Measurements from ENCODE around the gene XKR3. TPM values are rescaled to one million over a fixed set of nuclear protein-coding genes. Genes with fewer than 3 reads are reported as not detected.
"Not testable (repeated sequence)": the region's sequence is repeated elsewhere in the genome, so short reads cannot be mapped to it uniquely, and the experiment has no call there.

Gene XKR3
- total RNA-seq, 1 experiment from 2014 or later: not detected

GRCh38 chr22:16854631-16855030, 29.4 kb upstream of the XKR3 start:
- DNase-seq: no peak
- CTCF ChIA-PET: no interaction called here
- Histone ChIP-seq H3K9me2 (ENCODE audit: insufficient read depth) (no peaks in the 10 kb centered on the region), H3K4me2 (no peak overlapping the region), H2AFZ (no peak overlapping the region), H3K4me3 (no peak overlapping the region), H3K27me3 (ENCODE audit: insufficient read depth, low read depth) (no peaks in the 10 kb centered on the region), H4K20me1 (ENCODE audit: insufficient read depth) (no peaks in the 10 kb centered on the region), H3K36me3 (ENCODE audit: low read depth) (no peaks in the 10 kb centered on the region), H3F3A (ENCODE audit: insufficient read depth, low read depth) (no peaks in the 10 kb centered on the region), H3K79me2 (ENCODE audit: low read depth) (no peaks in the 10 kb centered on the region), H3K4me1 (replicated peaks; ENCODE audit: insufficient read depth) (no peaks in the 10 kb centered on the region), H3K27ac (no peak overlapping the region), H3K9me3 (ENCODE audit: insufficient read depth, low read depth) (no peaks in the 10 kb centered on the region)
- TF ChIP-seq, protein P1, sequence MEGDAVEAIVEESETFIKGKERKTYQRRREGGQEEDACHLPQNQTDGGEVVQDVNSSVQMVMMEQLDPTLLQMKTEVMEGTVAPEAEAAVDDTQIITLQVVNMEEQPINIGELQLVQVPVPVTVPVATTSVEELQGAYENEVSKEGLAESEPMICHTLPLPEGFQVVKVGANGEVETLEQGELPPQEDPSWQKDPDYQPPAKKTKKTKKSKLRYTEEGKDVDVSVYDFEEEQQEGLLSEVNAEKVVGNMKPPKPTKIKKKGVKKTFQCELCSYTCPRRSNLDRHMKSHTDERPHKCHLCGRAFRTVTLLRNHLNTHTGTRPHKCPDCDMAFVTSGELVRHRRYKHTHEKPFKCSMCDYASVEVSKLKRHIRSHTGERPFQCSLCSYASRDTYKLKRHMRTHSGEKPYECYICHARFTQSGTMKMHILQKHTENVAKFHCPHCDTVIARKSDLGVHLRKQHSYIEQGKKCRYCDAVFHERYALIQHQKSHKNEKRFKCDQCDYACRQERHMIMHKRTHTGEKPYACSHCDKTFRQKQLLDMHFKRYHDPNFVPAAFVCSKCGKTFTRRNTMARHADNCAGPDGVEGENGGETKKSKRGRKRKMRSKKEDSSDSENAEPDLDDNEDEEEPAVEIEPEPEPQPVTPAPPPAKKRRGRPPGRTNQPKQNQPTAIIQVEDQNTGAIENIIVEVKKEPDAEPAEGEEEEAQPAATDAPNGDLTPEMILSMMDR (conservative IDR thresholded peaks at IDR 0.05): no peak
- POLR2A ChIA-PET (ENCODE audit: unreplicated experiment): no interaction called here
- intact Hi-C loops (cut with micrococcal nuclease; ENCODE audit: unreplicated experiment): no loop called here
- BruUV-seq (replicated peaks): no TSS peak

- H3K9me2 ChIP-seq (ENCODE audit: insufficient read depth); H3F3A ChIP-seq (ENCODE audit: insufficient read depth, low read depth); H3K4me2 ChIP-seq; H2AFZ ChIP-seq; H3K9me3 ChIP-seq (ENCODE audit: insufficient read depth, low read depth); BruUV-seq (replicated peaks); POLR2A ChIA-PET (ENCODE audit: unreplicated experiment); H4K20me1 ChIP-seq (ENCODE audit: insufficient read depth); H3K4me3 ChIP-seq; H3K4me1 ChIP-seq (replicated peaks; ENCODE audit: insufficient read depth); DNase-seq; H3K27ac ChIP-seq; H3K36me3 ChIP-seq (ENCODE audit: low read depth); CTCF ChIA-PET; H3K79me2 ChIP-seq (ENCODE audit: low read depth); intact Hi-C loops (cut with micrococcal nuclease; ENCODE audit: unreplicated experiment); H3K27me3 ChIP-seq (ENCODE audit: insufficient read depth, low read depth): not testable (repeated sequence)
These were observed 26.2 kb upstream of the XKR3 start for GRCh38 chr22:16851268-16851996.

DNA sequence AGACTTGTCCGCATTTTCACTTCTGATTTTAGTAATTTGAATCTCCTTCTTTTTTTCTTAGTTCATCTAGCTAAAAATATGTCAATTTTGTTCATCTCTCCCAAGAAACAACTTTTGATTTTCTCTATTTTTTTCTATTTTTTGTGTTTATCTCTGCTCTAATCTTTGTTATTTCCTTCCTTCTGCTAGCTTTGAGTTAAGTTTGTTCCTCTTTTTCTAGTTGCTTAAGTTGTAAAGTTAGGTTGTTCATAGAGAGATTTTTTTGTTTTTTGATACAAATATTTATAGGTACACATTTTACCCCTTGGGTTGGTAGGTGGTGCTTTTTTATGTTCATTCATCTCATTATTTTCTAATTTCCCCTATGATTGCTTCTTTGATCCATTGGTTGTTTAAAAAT, 22.1 kb upstream of the XKR3 start:
- Histone ChIP-seq H3K9me3 (ENCODE audit: insufficient read depth, low read depth) (no peaks in the 10 kb centered on the region), H3F3A (ENCODE audit: insufficient read depth, low read depth) (no peaks in the 10 kb centered on the region), H2AFZ (no peak overlapping the region), H3K9me2 (ENCODE audit: insufficient read depth) (no peaks in the 10 kb centered on the region), H3K79me2 (ENCODE audit: low read depth) (no peaks in the 10 kb centered on the region), H3K27ac (no peak overlapping the region), H4K20me1 (ENCODE audit: insufficient read depth) (no peaks in the 10 kb centered on the region), H3K4me2 (no peak overlapping the region), H3K4me3 (no peak overlapping the region), H3K27me3 (ENCODE audit: insufficient read depth, low read depth) (no peaks in the 10 kb centered on the region), H3K36me3 (ENCODE audit: low read depth) (no peaks in the 10 kb centered on the region), H3K4me1 (replicated peaks; ENCODE audit: insufficient read depth) (no peaks in the 10 kb centered on the region)
- no peak for TF ChIP-seq EZH2 (IDR thresholded peaks at IDR 0.05; ENCODE audit: low read depth)
- TF ChIP-seq, protein P1 (conservative IDR thresholded peaks at IDR 0.05): no peak
- BruUV-seq (replicated peaks): no TSS peak
- ChIA-PET POLR2A (ENCODE audit: unreplicated experiment) (no interaction called here), CTCF (no interaction called here)
- DNase-seq: no peak
- intact Hi-C loops (cut with micrococcal nuclease; ENCODE audit: unreplicated experiment): no loop called here

DNA sequence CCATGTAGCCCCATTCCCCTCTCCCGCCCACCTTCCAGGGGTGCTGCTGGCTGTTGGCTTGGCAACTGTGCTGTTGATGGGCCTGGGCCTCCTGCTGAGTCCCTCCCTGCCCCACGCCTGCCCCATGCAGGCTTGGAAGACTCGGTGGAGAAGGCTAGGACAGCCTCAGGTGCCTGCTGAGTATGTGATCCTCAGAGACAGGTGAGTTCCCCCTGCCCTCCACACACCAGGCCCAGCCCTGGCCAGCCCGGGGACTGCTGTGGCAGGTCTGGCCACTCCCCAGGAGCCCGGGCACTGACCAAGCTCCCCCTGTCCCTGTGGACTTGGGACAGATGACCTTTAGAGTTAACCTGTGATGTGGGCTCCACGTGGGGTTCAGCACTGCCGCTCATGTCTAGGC, 20.7 kb upstream of the XKR3 start:
- Histone ChIP-seq H3F3A (ENCODE audit: insufficient read depth, low read depth) (no peaks in the 10 kb centered on the region), H3K4me1 (replicated peaks; ENCODE audit: insufficient read depth) (no peaks in the 10 kb centered on the region), H4K20me1 (ENCODE audit: insufficient read depth) (no peaks in the 10 kb centered on the region), H3K27ac (no peak overlapping the region), H3K36me3 (ENCODE audit: low read depth) (no peaks in the 10 kb centered on the region), H3K4me2 (no peak overlapping the region), H3K4me3 (no peak overlapping the region), H3K27me3 (ENCODE audit: insufficient read depth, low read depth) (no peaks in the 10 kb centered on the region), H3K9me2 (ENCODE audit: insufficient read depth) (no peaks in the 10 kb centered on the region), H2AFZ (no peak overlapping the region), H3K79me2 (ENCODE audit: low read depth) (no peaks in the 10 kb centered on the region), H3K9me3 (ENCODE audit: insufficient read depth, low read depth) (no peaks in the 10 kb centered on the region)
- no peak for DNase-seq
- intact Hi-C loops (cut with micrococcal nuclease; ENCODE audit: unreplicated experiment): no loop called here
- ChIA-PET POLR2A (ENCODE audit: unreplicated experiment) (no interaction called here), CTCF (no interaction called here)
- TF ChIP-seq, protein P1 (conservative IDR thresholded peaks at IDR 0.05): no peak
- no peak for TF ChIP-seq EZH2 (IDR thresholded peaks at IDR 0.05; ENCODE audit: low read depth)
- BruUV-seq (replicated peaks): no TSS peak

Data from PC-9 (cell line).